Body of pancreas (tissue), 4 donors: Measurements from ENCODE around the gene LPIN2.

ENCODE experiments used
- CTCF ChIP-seq, 7 experiments: fragments of 450-650 bp in 4 of 7; fragments of 200-600 bp in 3 of 7; sonication (generic) in 3 of 7; IDR thresholded peaks; one replicate each; pipeline ENCODE4 v1.5.1; 2016 to 2019; ENCODE audit warnings: antibody characterized with exemption in 7 of 7
- POLR2A ChIP-seq, 3 donors: fragments of 450-650 bp; IDR thresholded peaks; one replicate each; pipeline ENCODE4 v1.6.1; 2016; ENCODE audit warnings: antibody characterized with exemption in 3 of 3, mild to moderate bottlenecking in 2 of 3

DNA sequence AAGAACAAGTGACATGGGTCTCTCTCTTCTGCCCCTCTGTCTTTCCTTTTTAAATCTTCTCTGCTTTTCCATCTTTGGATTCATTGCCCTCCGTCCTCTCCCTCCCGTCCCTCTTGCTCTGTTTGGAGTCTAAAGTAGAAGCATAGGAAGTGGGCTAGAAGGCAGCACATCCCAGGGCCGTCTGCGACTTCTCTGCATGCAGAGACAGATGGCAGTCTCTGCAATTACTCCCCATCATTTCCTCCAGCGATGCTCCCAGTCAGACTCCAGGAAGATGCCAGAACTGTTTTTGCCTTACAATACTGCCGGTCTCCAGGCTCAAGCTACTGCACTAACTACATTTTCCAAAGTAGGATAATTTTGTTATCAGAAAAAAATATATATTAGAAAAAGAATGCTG lies 35.2 kb upstream of the LPIN2 start:
- TF ChIP-seq POLR2A (IDR thresholded peaks at IDR 0.05) = no peak
- TF ChIP-seq CTCF (IDR thresholded peaks at IDR 0.05) = no peak
